GM21717 (cell line): Measurements from ENCODE around the gene PPM1D.
"Not testable (repeated sequence)": the region's sequence is repeated elsewhere in the genome, so short reads cannot be mapped to it uniquely, and the experiment has no call there.

ENCODE experiments used
- ATAC-seq: cut with Tn5 transposase; IDR thresholded peaks from one replicate; pipeline ENCODE4 v1.9.1; 2021; ENCODE audit warnings: mild to moderate bottlenecking, moderate library complexity; ENCODE audit not compliant: unreplicated experiment

Gene PPM1D

GRCh38 chr17:60599620-60600489, at the start of gene PPM1D:
Gene PPM1D, plus strand, starts transcription at chr17:60600193. Its CDS starts 222 bp downstream, at chr17:60600415.
- ATAC-seq = peak; percentile 83

DNA sequence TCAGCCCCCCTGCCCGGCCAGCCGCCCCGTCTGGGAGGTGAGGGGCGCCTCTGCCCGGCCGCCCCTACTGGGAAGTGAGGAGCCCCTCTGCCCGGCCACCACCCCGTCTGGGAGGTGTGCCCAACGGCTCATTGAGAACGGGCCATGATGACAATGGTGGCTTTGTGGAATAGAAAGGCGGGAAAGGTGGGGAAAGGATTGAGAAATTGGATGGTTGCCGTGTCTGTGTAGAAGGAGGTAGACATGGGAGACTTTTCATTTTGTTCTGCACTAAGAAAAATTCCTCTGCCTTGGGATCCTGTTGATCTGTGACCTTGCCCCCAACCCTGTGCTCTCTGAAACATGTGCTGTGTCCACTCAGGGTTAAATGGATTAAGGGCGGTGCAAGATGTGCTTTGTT, 47.7 kb upstream of the PPM1D start:
- ATAC-seq = not testable (repeated sequence)

GRCh38 chr17:60554377-60554788, 45.6 kb upstream of the PPM1D start:
- no peak for ATAC-seq

DNA sequence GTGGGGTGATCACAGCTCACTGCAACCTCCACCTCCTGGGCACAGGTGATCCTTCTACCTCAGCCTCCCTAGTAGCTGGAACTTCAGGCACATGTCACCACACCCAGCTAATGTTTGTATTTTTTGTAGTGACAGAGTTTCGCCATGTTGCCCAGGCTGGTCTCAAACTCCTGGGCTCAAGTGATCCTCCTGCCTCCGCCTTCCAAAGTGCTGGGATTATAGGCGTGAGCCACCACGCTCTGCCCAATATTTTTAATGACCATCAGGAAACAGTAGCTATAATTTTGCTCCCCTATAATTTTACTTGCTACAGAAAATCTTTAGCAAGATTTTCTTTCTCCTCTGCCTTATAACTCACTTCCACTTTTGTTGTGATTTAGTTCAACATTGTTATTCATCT, 44.2 kb upstream of the PPM1D start:
- no peak for ATAC-seq

GRCh38 chr17:60557805-60558204, 42.2 kb upstream of the PPM1D start:
- no peak for ATAC-seq

GRCh38 chr17:60559659-60559994, 40.4 kb upstream of the PPM1D start:
- ATAC-seq = no peak

DNA sequence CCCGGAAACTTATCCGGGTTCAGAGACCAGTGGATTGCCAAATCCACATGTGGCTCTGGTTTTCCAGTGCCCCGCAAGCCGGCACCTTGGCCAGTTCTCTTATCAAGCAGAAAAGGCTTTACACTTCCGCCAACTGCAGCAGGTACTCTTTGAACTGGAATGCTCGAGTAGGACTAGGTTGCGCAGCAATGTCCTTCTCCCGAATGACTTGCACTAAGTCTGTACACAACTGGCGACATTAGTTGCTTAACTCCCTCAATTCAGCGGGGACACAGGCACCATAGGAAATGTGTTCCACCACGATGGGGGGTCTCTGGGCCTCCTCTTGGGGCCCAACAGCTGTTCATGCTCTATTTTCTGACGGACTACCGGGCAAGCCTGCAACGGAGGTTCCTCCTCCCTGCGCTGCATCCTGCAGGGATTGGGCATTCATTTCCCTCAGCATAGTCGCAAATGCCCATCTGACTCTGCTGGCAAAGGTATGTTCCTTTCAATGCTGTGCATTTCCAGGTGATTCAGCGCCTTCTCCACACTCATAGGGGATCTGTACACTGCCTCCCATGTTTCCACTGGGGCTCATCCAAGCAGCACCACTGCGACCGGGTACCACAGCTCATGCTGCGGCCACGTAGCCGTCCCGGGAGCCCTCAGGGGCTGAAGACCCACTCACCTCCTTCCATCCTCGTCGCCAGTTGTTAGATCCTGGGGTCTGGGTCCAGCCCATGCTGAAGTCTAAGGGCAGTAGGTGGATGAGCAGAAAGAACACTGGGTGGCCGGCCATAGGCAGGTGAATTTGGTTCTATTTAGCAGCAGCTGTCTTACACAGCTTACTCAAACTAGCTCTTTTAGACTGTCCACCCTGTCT, 39.8 kb upstream of the PPM1D start:
- ATAC-seq = no peak

- ATAC-seq = no peak
Observed at GRCh38 chr17:60560860-60561257, 39.1 kb upstream of the PPM1D start.

GRCh38 chr17:60562421-60562820, 37.6 kb upstream of the PPM1D start:
- ATAC-seq = no peak

GRCh38 chr17:60563743-60564142, 36.2 kb upstream of the PPM1D start:
- ATAC-seq = no peak

- no peak for ATAC-seq
Observed at GRCh38 chr17:60565233-60565632, 34.8 kb upstream of the PPM1D start.

GRCh38 chr17:60573236-60574051, 26.5 kb upstream of the PPM1D start:
- no peak for ATAC-seq

- peak; percentile 76 for ATAC-seq
Observed at GRCh38 chr17:60577147-60577915, 22.7 kb upstream of the PPM1D start.

DNA sequence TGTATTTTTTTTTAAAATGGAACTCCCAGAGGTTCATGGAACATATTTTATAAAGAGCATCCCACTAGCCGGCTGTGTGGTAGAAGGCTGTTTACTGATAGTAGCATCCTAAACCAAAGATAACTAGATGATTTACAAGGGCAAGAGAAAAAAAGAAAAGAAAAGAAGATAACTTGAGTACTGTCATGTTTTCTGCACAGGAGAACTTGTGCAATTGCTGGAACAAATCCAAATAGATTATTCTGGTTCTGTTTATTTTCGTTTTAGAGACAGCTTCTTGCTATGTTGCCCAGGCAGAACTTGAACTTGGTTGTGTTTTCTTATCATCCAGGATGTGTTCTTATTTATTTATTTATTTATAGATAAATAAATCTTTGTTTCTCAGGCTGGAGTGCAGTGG, 20.9 kb upstream of the PPM1D start:
- ATAC-seq = no peak

GRCh38 chr17:60579551-60579950, 20.4 kb upstream of the PPM1D start:
- ATAC-seq = no peak

GRCh38 chr17:60583008-60583407, 17.0 kb upstream of the PPM1D start:
- ATAC-seq = no peak

GRCh38 chr17:60585887-60586286, 14.1 kb upstream of the PPM1D start:
- no peak for ATAC-seq

DNA sequence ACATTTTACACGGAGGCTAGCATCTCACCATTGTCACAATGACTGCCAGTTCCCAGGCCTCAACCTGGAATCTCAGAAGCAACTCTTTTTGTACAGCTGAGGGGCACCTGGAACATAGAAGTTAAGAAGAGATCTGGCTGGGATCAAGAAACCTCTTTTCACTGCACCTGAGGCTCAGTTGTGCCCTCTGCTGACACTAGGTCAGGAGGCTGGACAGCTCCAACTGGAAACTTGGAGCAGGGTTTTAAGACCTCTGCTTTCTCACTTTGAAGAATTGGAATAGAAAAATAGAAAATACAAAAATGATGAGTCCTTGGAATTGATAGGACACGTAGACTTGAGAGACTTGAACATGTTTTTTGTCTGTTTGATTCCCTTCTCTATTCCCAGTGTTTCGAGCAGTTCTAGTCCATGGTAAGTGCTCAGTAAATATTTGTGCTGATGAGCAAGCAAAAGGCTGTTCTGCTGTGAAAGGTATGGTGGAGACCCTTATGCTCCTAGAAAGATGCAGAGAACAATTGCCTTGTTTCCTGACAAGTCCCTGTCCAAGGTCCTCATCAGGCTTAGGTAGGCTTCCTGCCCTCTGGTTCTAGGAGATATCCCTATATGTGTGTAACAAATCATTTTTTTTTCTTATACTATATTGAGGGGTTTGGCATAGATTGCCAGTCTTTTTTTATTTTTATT, 13.6 kb upstream of the PPM1D start:
- no peak for ATAC-seq

GRCh38 chr17:60590070-60590469, 9.9 kb upstream of the PPM1D start:
- no peak for ATAC-seq

DNA sequence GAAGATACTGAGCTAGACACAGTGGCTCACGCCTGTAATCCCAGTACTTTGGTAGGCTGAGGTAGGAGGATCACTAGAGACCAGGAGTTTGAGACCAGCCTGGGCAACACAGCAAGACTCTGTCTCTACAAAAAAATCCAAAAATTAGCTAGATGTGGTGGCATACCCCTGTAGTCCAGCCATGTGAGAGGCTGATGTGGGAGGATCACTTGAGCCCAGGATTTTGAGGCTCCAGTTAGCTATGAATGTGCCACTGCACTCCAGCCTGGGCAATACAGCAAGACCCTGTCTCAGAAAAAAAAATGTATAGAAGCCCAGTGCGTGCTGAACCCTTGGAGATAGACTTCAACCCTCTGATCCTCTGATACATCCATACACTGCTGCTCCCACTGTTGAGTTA, 7.2 kb upstream of the PPM1D start:
- no peak for ATAC-seq
